ENCODE results near the gene MID1. TPM values are rescaled to one million over a fixed set of nuclear protein-coding genes. Genes with fewer than 3 reads are reported as not detected.

Gene MID1
- total RNA-seq, 4 donors from 2014 or later = 19.6 to 40.4 (median 29.9) TPM

GRCh38 chrX:10571260-10571659 is 49.1 kb downstream of the MID1 start:
- no peaks in the 10 kb centered on the region for H3K27me3 ChIP-seq
- no peak overlapping the region for H3K27ac ChIP-seq
- H3K36me3 ChIP-seq = no peaks in the 10 kb centered on the region
- no peaks in the 10 kb centered on the region for H3K4me1 ChIP-seq
- TF ChIP-seq POLR2A (IDR thresholded peaks at IDR 0.05) (no peak), CTCF (IDR thresholded peaks at IDR 0.05) (no peak)
- H3K9me3 ChIP-seq = no peaks in the 10 kb centered on the region
- no peak for DNase-seq
- H3K4me3 ChIP-seq = no peak overlapping the region

GRCh38 chrX:10570601-10571000 is 49.8 kb downstream of the MID1 start:
- DNase-seq = no peak

DNA sequence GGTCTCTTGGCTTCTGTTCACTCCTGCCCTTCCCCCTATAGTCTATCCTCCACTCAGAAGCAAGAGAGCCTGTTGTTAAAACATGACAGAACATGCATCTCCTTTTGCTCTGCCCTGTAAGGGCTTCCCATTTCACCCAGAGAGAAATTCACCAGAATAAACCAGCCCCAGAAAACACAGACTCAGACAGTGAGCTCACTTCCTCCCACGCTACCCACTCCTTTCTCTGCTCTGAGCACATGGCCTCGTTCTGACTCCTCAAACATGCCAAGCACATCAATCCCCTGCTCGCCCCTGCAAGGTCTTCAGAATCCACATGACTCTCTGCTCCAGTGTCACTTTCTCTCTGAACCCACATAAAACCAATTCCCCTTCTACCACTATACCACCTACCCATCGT is 50.4 kb downstream of the MID1 start:
- Histone ChIP-seq H3K36me3 (no peaks in the 10 kb centered on the region), H3K4me1 (no peaks in the 10 kb centered on the region), H3K27ac (no peak overlapping the region), H3K9me3 (no peaks in the 10 kb centered on the region), H3K4me3 (no peak overlapping the region), H3K27me3 (no peaks in the 10 kb centered on the region)
- TF ChIP-seq POLR2A (IDR thresholded peaks at IDR 0.05) (no peak), CTCF (IDR thresholded peaks at IDR 0.05) (no peak)
- no peak for DNase-seq

More at GRCh38 chrX:10570601-10571000, 49.8 kb downstream of the MID1 start:
- Histone ChIP-seq H3K27ac (no peak overlapping the region), H3K27me3 (no peaks in the 10 kb centered on the region), H3K4me3 (no peak overlapping the region), H3K9me3 (no peaks in the 10 kb centered on the region), H3K4me1 (no peaks in the 10 kb centered on the region), H3K36me3 (no peaks in the 10 kb centered on the region)
- TF ChIP-seq CTCF (IDR thresholded peaks at IDR 0.05) = no peak

GRCh38 chrX:10568428-10568827 is 52.0 kb downstream of the MID1 start:
- Histone ChIP-seq H3K4me1 (no peaks in the 10 kb centered on the region), H3K4me3 (no peak overlapping the region), H3K27ac (no peak overlapping the region), H3K36me3 (no peaks in the 10 kb centered on the region), H3K9me3 (no peaks in the 10 kb centered on the region), H3K27me3 (no peaks in the 10 kb centered on the region)
- no peak for DNase-seq
- TF ChIP-seq CTCF (IDR thresholded peaks at IDR 0.05) = no peak
- no peak for TF ChIP-seq POLR2A (IDR thresholded peaks at IDR 0.05)

- Histone ChIP-seq H3K27me3 (no peaks in the 10 kb centered on the region), H3K9me3 (no peaks in the 10 kb centered on the region), H3K36me3 (no peaks in the 10 kb centered on the region), H3K4me1 (no peaks in the 10 kb centered on the region), H3K4me3 (no peak overlapping the region), H3K27ac (no peak overlapping the region)
- DNase-seq = no peak
- no peak for TF ChIP-seq POLR2A (IDR thresholded peaks at IDR 0.05)
- no peak for TF ChIP-seq CTCF (IDR thresholded peaks at IDR 0.05)
These were observed 53.2 kb downstream of the MID1 start for GRCh38 chrX:10567136-10567535.

GRCh38 chrX:10566716-10567097 is 53.7 kb downstream of the MID1 start:
- TF ChIP-seq CTCF (IDR thresholded peaks at IDR 0.05) (no peak), POLR2A (IDR thresholded peaks at IDR 0.05) (no peak)
- H3K9me3 ChIP-seq = no peaks in the 10 kb centered on the region
- no peak overlapping the region for H3K27ac ChIP-seq
- no peaks in the 10 kb centered on the region for H3K36me3 ChIP-seq
- H3K4me1 ChIP-seq = no peaks in the 10 kb centered on the region
- no peak for DNase-seq
- no peaks in the 10 kb centered on the region for H3K27me3 ChIP-seq
- no peak overlapping the region for H3K4me3 ChIP-seq

Measured in Peyer's patch (tissue), 4 donors.